ENCODE measurements around the gene ERH. TPM values are rescaled to one million over a fixed set of nuclear protein-coding genes. Genes with fewer than 3 reads are reported as not detected.

The ERH gene
- total and polyA plus RNA-seq, 10 of the 15 experiments (the other 5 are each of a cell fraction or from before 2014, with no cell fraction given): 255 to 852 (median 382) TPM

- no peak overlapping the region for H3K9ac ChIP-seq (ENCODE audit: control insufficient read depth, insufficient read depth, low read length)
- H3K27me3 ChIP-seq (replicated peaks in 1 of 2; ENCODE audit: control insufficient read depth in 2 of 2, insufficient read depth in 2 of 2, low read length in 1 of 2): no peaks in the 10 kb centered on the region
- ATAC-seq (no peak), DNase-seq (ENCODE audit: low read depth, low spot score) (no peak), FAIRE-seq (no peak)
- no TSS peak for BruUV-seq (replicated peaks)
- intact Hi-C loops (cut with micrococcal nuclease; ENCODE audit: unreplicated experiment) (loop anchor here (5.0 kb wide), 1 partner anchor 105 kb away; no protein-coding TSS in a partner anchor), in situ Hi-C loops (cut with MboI) (no loop called here)
- H2AFZ ChIP-seq (ENCODE audit: control insufficient read depth, low read depth, low read length): no peak overlapping the region
- H3K4me3 ChIP-seq: no peak overlapping the region
- ChIA-PET RAD21 (ENCODE audit: unreplicated experiment) (interaction anchor here (0.6 to 11.5 kb wide), 3 partner anchors 39 to 542 kb away, joined by 3 to 143 read pairs (median 5); partner anchors contain the start of genes ERH and SLC39A9), SMC1A (ENCODE audit: uncharacterized antibody, unreplicated experiment) (interaction anchor here (0.5 to 4.0 kb wide), 8 partner anchors 9 to 114 kb away, joined by 3 to 24 read pairs (median 5); partner anchors contain the start of genes ERH and SLC39A9), CTCF (interaction anchor here (0.6 to 2.4 kb wide), 5 partner anchors 23 to 103 kb away, joined by 3 to 15 read pairs (median 3); partner anchors contain the start of genes ERH and SLC39A9), POLR2A (interaction anchor here (0.7 to 9.1 kb wide), 6 partner anchors 8 to 124 kb away, joined by 3 to 100 read pairs (median 8); partner anchors contain the start of genes ERH and SLC39A9)
- H3K79me2 ChIP-seq (ENCODE audit: control insufficient read depth, insufficient read depth, low read length): no peaks in the 10 kb centered on the region
- H3K36me3 ChIP-seq (ENCODE audit: control insufficient read depth in 2 of 2, insufficient read depth in 2 of 2, low read length in 1 of 2): no peaks in the 10 kb centered on the region
- H3K9me3 ChIP-seq (replicated peaks; ENCODE audit: control insufficient read depth, insufficient read depth, low read length): no peaks in the 10 kb centered on the region
- no peaks in the 10 kb centered on the region for H4K20me1 ChIP-seq (ENCODE audit: control insufficient read depth, insufficient read depth)
- WGBS (ENCODE audit: insufficient coverage, insufficient replicate concordance, low lambda C conversion rate, missing lambda C conversion rate): 77% methylated on average over 7 of the region's 7 CpGs
- no peak for TF ChIP-seq FOXK2 (IDR thresholded peaks at IDR 0.05)
- no peak for TF ChIP-seq CUX1 (IDR thresholded peaks at IDR 0.05; ENCODE audit: insufficient replicate concordance, low read depth, low read length)
- no peak for TF ChIP-seq EED (IDR thresholded peaks at IDR 0.05; ENCODE audit: low read depth)
- TF ChIP-seq ZBTB4 (CRISPR knock-in tag; IDR thresholded peaks at IDR 0.05): no peak
- no peak for TF ChIP-seq SMARCA5 (IDR thresholded peaks at IDR 0.05)
- no peak for TF ChIP-seq USF2 (IDR thresholded peaks at IDR 0.05; ENCODE audit: borderline replicate concordance, low read depth, low read length)
- TF ChIP-seq E2F4 (IDR thresholded peaks at IDR 0.05; ENCODE audit: low read depth, low read length): no peak
- no peak for TF ChIP-seq POLR2AphosphoS5 (IDR thresholded peaks at IDR 0.05; ENCODE audit: low read length)
- no peak for TF ChIP-seq NR2C1 (IDR thresholded peaks at IDR 0.05)
- no peak for TF ChIP-seq ASH2L (IDR thresholded peaks at IDR 0.05; ENCODE audit: borderline replicate concordance, low read depth)
- no peak for TF ChIP-seq RCOR1 (conservative IDR thresholded peaks at IDR 0.05; ENCODE audit: low read depth, low read length)
- no peak for TF ChIP-seq CHD4 (IDR thresholded peaks at IDR 0.05)
- H3K27ac ChIP-seq (ENCODE audit: control insufficient read depth, insufficient read depth): no peak overlapping the region
- no peak overlapping the region for H3K4me2 ChIP-seq (ENCODE audit: control insufficient read depth, insufficient read depth)
- H3K4me1 ChIP-seq (ENCODE audit: control insufficient read depth, insufficient read depth, low read length): peaks cover 53% of the 10 kb centered on the region
Observed at GRCh38 chr14:69356903-69357543, 41.1 kb downstream of the ERH start.
